HG03378 (cell line): ENCODE results near the gene ERN1.
"Not testable (repeated sequence)": the region's sequence is repeated elsewhere in the genome, so short reads cannot be mapped to it uniquely, and the experiment has no call there.

Source experiments
- ATAC-seq: cut with Tn5 transposase; IDR thresholded peaks from one replicate; pipeline ENCODE4 v1.9.1; 2021; ENCODE audit warnings: mild to moderate bottlenecking, moderate library complexity; ENCODE audit not compliant: unreplicated experiment

ERN1 gene

GRCh38 chr17:64129765-64130558 lies at the start of gene ERN1:
TSS of gene ERN1 (minus strand) at chr17:64130144. CDS start at chr17:64130029, 115 bp downstream.
- ATAC-seq: peak; percentile 42

GRCh38 chr17:64179024-64179423 lies 49.1 kb upstream of the ERN1 start:
- not testable (repeated sequence) for ATAC-seq

GRCh38 chr17:64178011-64178825 lies 48.3 kb upstream of the ERN1 start:
- no peak for ATAC-seq

GRCh38 chr17:64177311-64178010 lies 47.5 kb upstream of the ERN1 start:
- no peak for ATAC-seq

- no peak for ATAC-seq
Observed at GRCh38 chr17:64176556-64176955, 46.6 kb upstream of the ERN1 start.

- ATAC-seq: no peak
Observed at GRCh38 chr17:64174686-64175456, 44.9 kb upstream of the ERN1 start.

DNA sequence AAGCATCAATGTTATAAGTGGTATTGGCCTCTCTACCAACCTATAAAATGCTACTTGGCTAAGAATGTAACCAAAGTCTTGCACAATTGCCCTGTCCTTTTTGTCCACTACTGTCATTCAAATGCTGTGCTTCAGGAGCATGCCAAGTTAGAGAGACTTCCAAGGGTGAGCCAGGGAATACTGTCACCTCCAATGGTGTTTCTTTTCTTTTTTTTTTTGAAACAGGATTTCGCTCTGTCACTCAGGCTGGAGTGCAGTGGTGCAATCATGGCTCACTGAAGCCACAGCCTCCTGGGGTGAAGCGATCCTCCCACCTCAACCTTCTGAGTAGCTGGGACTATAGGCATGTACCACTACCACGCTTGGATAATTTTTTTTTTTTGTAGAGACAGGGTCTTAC lies 43.7 kb upstream of the ERN1 start:
- ATAC-seq: no peak

GRCh38 chr17:64172510-64172909 lies 42.6 kb upstream of the ERN1 start:
- no peak for ATAC-seq

DNA sequence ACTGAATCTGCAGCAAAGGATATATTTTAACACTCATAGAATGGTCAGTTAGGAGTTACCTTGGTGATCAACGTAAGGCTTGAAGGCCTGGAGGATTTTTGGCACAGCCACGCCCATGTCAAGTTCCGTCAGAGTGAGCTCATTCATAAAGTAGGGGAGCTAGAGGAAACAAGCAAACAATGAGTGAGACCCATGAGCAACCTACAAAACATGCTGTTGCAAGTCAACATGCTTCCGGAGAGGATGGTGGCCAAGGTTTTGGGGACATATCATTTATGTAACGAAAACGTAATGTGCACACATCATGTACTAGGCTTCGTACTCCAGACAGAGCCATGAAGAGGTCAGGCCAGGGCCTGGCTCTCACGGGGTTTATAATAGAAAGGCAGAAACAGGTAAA lies 41.1 kb upstream of the ERN1 start:
- ATAC-seq: no peak

DNA sequence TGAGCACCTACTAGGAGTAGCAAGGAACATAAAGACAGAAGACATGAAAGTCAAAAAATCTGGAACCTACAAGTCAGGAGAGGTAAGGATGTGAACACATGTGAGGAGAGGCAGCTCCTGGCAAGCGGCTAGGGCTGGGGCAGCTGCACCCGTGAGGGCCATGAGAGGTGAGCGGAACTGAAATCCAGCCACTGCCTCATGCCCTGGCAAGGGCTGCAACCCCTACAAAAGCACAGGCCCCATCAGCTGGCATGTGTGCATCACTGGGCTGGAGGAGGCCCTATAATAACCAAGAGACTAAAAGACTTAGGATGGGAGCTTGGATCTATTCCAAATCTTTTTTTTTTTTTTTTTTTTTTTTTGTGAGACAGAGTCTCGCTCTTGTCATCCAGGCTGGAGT lies 40.3 kb upstream of the ERN1 start:
- ATAC-seq: no peak

DNA sequence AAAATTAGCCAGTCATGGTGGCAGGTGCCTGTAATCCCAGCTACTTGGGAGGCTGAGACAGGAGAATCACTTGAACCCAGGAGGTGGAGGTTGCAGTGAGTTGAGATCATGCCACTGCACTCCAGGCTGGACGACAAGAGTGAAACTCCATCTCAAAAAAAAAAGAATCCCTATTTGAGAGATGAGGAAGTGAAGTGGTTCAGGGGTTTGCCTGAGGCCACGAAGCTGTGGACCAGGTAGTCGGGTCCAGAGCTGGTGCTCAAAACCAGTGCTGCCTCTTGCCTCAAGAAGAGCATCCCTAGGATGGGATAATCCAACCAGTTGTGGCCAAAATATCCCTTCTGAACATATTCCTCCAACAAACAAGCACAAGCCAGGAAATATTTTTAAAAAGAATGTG lies 37.7 kb upstream of the ERN1 start:
- not testable (repeated sequence) for ATAC-seq

DNA sequence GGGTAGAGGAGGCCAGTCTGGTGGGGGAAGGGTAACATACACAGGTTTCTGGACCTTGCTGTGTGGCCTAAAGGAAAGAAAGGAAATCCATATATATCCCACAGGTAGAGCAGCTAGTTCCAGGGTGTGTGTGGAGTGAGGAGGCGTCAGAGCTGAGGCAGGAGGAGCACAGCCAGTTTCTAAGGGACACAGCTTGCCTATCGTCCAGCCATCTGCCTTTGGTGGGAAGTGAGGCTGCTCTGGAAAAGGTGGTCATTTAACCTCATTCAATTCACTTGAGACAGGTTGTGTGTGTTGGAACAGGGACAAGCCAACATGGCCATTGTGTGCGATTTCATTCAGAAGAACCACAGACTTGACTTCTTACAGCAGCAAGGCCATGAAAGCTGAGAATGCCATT lies 36.9 kb upstream of the ERN1 start:
- no peak for ATAC-seq

DNA sequence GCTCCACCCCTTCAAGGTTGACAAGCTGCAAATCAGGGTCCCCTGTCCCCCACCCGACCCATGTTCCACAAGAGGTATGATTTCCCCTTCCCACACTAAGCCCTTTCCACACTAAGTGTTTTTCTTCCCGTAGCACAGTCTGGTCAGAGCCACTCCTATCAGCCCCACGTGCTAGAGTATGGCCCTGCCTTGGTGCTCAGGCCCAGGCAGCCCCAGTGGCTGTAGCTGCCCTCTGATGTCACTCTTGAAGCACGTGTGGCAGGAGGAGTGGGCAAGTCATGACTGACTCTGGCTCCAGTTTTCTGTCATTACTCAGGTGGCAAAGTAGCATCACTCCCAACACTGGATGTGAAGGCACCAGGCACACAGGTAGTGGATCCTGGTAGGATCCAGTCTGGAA lies 35.4 kb upstream of the ERN1 start:
- ATAC-seq: no peak

- ATAC-seq: no peak
Observed at GRCh38 chr17:64164596-64165285, 34.8 kb upstream of the ERN1 start.

DNA sequence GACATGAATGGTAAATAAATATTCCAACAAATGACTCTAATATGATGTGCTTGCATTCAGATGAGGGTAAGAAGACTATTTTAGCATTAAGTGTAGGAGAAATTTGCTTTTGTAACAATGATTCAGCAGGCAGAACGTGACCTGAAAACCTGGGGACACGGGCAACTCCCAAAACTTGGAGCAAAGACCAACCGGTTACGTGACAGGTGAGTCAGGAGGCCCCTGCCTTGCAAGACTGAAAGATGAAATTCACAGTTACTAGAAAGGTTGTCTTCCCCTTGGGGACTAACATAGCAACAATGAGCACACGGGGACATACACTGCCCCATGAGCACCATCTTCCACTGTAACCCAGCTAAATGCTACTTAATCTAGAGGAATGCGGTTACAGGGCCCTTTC lies 33.5 kb upstream of the ERN1 start:
- ATAC-seq: no peak

GRCh38 chr17:64162554-64162953 lies 32.6 kb upstream of the ERN1 start:
- ATAC-seq: no peak

GRCh38 chr17:64161380-64162176 lies 31.6 kb upstream of the ERN1 start:
- ATAC-seq: no peak

DNA sequence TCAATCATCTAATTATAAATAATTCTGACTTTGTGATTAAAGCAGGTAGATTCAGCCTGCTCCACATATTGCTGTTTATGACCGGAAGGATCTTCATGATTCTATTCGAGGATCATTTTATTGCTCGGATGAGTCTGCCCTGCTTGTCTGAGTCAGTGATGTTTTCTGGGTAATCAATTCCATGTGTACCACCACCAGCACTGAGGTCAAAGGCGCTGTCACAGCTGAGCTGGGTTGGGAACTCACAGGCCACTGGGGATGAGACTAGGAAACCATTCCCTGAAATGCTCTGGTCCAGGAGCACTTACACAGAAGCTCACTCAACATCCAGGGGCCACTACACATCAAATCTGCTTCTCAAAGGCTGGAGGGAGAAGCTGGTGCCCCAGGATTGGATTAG lies 30.4 kb upstream of the ERN1 start:
- ATAC-seq: no peak

GRCh38 chr17:64158831-64159590 lies 29.1 kb upstream of the ERN1 start:
- ATAC-seq: no peak
